SH-SY5Y (cell line): ENCODE results near the gene CITED4.

Experiments
- GATA2 ChIP-seq: IDR thresholded peaks from 2 replicates; pipeline ENCODE4 v1.6.1; 2011; ENCODE audit warnings: mild to moderate bottlenecking, low read depth, low read length
- GATA3 ChIP-seq: IDR thresholded peaks from 2 replicates; pipeline ENCODE4 v1.6.1; 2011; ENCODE audit warnings: low read depth, mild to moderate bottlenecking, low read length, moderate library complexity

DNA sequence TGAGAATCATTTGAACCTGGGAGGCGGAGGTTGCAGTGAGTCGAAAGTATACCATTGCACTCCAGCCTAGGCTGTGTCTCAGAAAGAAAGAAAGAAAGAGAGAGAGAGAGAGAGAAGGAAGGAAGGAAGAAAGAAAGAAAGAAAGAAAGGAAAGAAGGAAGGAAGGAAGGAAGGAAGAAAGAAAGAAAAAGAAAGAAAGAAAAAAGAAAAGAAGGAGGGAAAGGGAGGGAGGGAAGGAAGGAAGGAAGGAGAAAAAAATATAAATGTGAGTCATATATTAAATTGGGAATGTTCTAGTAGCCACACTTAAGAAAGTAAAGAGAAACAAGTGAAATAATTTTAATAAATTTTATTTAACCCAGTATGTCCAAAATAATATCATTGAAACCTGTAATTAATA is 16.7 kb upstream of the CITED4 start:
- TF ChIP-seq GATA3 (no peak), GATA2 (no peak)
